ENCODE results near the gene SREBF1. TPM values are rescaled to one million over a fixed set of nuclear protein-coding genes. Genes with fewer than 3 reads are reported as not detected.
A peak's percentile ranks its signal among the peaks of the same experiment; 100 is the strongest.

The SREBF1 gene
- total RNA-seq, 1 experiment from 2014 or later = 298 TPM

GRCh38 chr17:17812211-17813054 is 24.4 kb downstream of the SREBF1 start:
- Histone ChIP-seq H3K9ac (ENCODE audit: low read length) (no peak overlapping the region), H3K9me3 (ENCODE audit: control insufficient read depth in 1 of 2, insufficient read depth in 1 of 2, low read depth in 1 of 2, low read length in 2 of 2) (no peaks in the 10 kb centered on the region), H3K4me3 (replicated peaks in 1 of 2; ENCODE audit: low read depth in 1 of 2, low read length in 2 of 2) (no peak overlapping the region), H4K20me1 (ENCODE audit: insufficient read depth) (no peaks in the 10 kb centered on the region), H3K36me3 (ENCODE audit: control insufficient read depth in 1 of 2, insufficient read depth in 2 of 2, low read length in 2 of 2) (peaks cover 14 to 53% of the 10 kb centered on the region in 2 experiments), H3K79me2 (ENCODE audit: insufficient read depth, low read length) (peaks cover 15% of the 10 kb centered on the region; the same call in 1 of the 2 replicates), H3K4me2 (ENCODE audit: low read length) (peak overlapping the region; percentile 5; the same call in 1 of the 2 replicates), H2AFZ (ENCODE audit: low read depth, low read length, poor library complexity, severe bottlenecking) (no peak overlapping the region), H3K27me3 (ENCODE audit: insufficient read depth, low read length) (no peaks in the 10 kb centered on the region), H3K4me1 (ENCODE audit: control insufficient read depth in 1 of 2, insufficient read depth in 2 of 2, low read length in 2 of 2) (peaks cover 8 to 28% of the 10 kb centered on the region in 2 experiments; a peak in 3 of 4 replicates), H3K9me2 (ENCODE audit: insufficient read depth) (no peaks in the 10 kb centered on the region), H3K27ac (ENCODE audit: low read depth, low read length) (peak overlapping the region; percentile 54)
- POLR2A ChIA-PET = interaction anchor here (0.7 to 1.7 kb wide), 4 partner anchors 8 to 106 kb away, joined by 3 to 6 read pairs (median 4); no protein-coding TSS in a partner anchor
- ATAC-seq (peak; percentile 46), DNase-seq (ENCODE audit: low read depth, low spot score) (no peak)
- TSS peak; percentile 25 for BruUV-seq (replicated peaks)
- RAD21 ChIA-PET (ENCODE audit: low non-redundant PET in 1 of 2, low total read pairs in 2 of 2, uncharacterized antibody in 2 of 2, unreplicated experiment in 2 of 2) = interaction anchor here in 1 of 2 experiments (0.7 to 1.0 kb wide), 2 partner anchors 28 to 107 kb away, joined by 3 read pairs; no protein-coding TSS in a partner anchor
- CTCF ChIA-PET = interaction anchor here (0.8 to 1.7 kb wide), 6 partner anchors 8 to 107 kb away, joined by 3 to 4 read pairs (median 3); no protein-coding TSS in a partner anchor
- intact Hi-C loops (cut with micrococcal nuclease) = loop anchor here (1.0 to 5.0 kb wide), 3 partner anchors 48 to 220 kb away; no protein-coding TSS in a partner anchor
- TF ChIP-seq ELF1 (IDR thresholded peaks at IDR 0.05; ENCODE audit: borderline replicate concordance, low read depth) = no peak
- no peak for TF ChIP-seq FOSL1 (IDR thresholded peaks at IDR 0.05; ENCODE audit: low read depth)
- TF ChIP-seq EZH2 (IDR thresholded peaks at IDR 0.05) = no peak
- no peak for TF ChIP-seq REST (IDR thresholded peaks at IDR 0.05; ENCODE audit: low read depth)
- TF ChIP-seq CTCF (IDR thresholded peaks at IDR 0.05 in 2 of 3, conservative IDR thresholded peaks at IDR 0.05 in 1 of 3; ENCODE audit: borderline replicate concordance in 1 of 3, insufficient read depth in 1 of 3, low read depth in 2 of 3, low read length in 2 of 3) = peak; percentile 66 to 98 (median 96); a peak in 5 of 6 replicates
- no peak for TF ChIP-seq TCF7L2 (IDR thresholded peaks at IDR 0.05; ENCODE audit: borderline replicate concordance, extremely low read depth, insufficient read depth, insufficient read length)
- no peak for TF ChIP-seq ATF3 (IDR thresholded peaks at IDR 0.05)
- no peak for TF ChIP-seq ZBTB33 (IDR thresholded peaks at IDR 0.05; ENCODE audit: extremely low read depth, insufficient replicate concordance, low read length)
- no peak for TF ChIP-seq CBX3 (IDR thresholded peaks at IDR 0.05; ENCODE audit: low read depth)
- TF ChIP-seq YY1 (IDR thresholded peaks at IDR 0.05; ENCODE audit: extremely low read depth, insufficient replicate concordance, low read depth, low read length) = peak; percentile 73
- peak; percentile 79 for TF ChIP-seq RAD21 (IDR thresholded peaks at IDR 0.05; ENCODE audit: low read depth)
- peak; percentile 50; the same call in 1 of the 2 replicates for TF ChIP-seq ZFX (IDR thresholded peaks at IDR 0.05)
- TF ChIP-seq POLR2A (IDR thresholded peaks at IDR 0.05; ENCODE audit: borderline replicate concordance, extremely low read depth, insufficient read depth, insufficient read length) = no peak
- no peak for TF ChIP-seq CEBPB (IDR thresholded peaks at IDR 0.05; ENCODE audit: low read depth)
- TF ChIP-seq POLR2AphosphoS5 (IDR thresholded peaks at IDR 0.05; ENCODE audit: low read depth, low read length) = peak; percentile 59
- no peak for TF ChIP-seq ZNF274 (IDR thresholded peaks at IDR 0.05; ENCODE audit: low read depth, low read length)
- no peak for TF ChIP-seq EZH2phosphoT487 (IDR thresholded peaks at IDR 0.05; ENCODE audit: borderline replicate concordance)

Measured in HCT116 (cell line).